GM19351 (cell line): ENCODE measurements around the gene PAPSS1.

Experiments
- ATAC-seq: cut with Tn5 transposase; IDR thresholded peaks from one replicate; pipeline ENCODE4 v1.9.1; 2021; ENCODE audit warnings: mild to moderate bottlenecking, moderate library complexity; ENCODE audit not compliant: unreplicated experiment

The PAPSS1 gene

DNA sequence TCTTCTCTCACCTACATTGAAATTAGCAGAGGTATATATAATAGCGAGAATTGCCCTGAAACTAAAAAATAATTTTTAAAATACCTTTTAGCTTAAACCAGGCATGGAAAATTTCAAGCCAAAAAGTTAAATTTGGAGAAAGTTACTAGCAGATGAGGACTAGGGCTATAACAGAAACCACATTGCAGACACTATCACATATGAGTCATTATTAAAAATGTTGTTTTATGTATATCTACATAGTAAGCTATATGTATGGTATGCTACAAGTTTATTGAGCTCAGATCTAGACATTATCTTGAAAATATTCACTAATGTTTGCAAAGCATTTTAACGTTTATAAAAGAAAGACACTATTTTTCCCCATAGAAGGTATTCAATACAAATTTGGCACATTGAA lies 147.8 kb downstream of the PAPSS1 start:
- no peak for ATAC-seq

DNA sequence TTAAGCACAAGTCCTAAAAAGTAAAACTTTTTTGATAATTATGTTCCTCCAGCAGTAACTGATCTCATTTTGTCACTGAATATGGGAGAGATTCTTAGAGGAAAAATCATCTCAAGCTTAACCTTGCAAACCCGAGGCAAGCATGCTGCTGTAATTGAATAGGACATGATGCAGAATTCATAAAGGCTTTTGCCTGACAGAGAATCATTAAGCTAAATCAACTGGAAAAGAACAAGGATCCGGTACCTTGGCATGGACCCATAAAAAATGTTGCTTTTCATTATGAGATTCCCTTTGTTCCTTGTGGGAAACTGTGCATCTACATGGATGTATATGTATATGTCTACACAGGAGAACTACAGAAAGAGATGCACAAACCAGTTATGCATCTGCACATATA lies 149.1 kb downstream of the PAPSS1 start:
- ATAC-seq: no peak

DNA sequence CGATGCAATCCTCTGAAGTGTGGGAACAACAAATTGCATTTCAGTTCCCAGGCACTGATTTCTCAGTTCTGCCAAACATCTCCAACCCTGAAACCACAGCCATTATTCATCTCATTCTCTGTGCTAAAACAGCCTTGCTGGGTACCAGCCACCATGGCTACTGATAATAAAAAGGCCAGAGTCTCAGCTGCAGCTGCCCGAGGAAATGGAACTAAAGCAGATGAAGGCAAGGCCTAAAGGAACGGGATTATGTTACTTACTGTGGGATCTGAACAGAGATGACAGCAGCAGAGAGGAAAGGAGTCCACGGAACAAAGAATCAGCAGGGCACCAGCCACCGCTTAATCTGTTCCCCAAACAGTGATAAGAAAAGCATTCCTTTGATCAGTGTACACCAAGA lies 155.7 kb downstream of the PAPSS1 start:
- ATAC-seq: no peak
